Adipose tissue (tissue), 3 donors: Measurements from ENCODE around the gene MYOD1. TPM values are rescaled to one million over a fixed set of nuclear protein-coding genes. Genes with fewer than 3 reads are reported as not detected.

ENCODE experiments used
- H3K27ac ChIP-seq: one replicate; pipeline ENCODE4 v1.5.1; 2013; ENCODE audit warnings: low read depth, low read length
- WGBS, 3 donors: extraction: QIAGEN DNeasy Blood & Tissue Kit; methylation state at CpG; one replicate each; pipeline ENCODE4 v1.1.7; 2013; 5-methylcytosine and 5-hydroxymethylcytosine counted together
- polyA plus RNA-seq, 3 donors: library from polyadenylated mRNA; stranded (reverse); fragments of 200-250 nt; gene quantifications; one replicate each; pipeline ENCODE4 v1.2.3, GENCODE V29; 2013
- donor health status: healthy with polysubstance abuse.
- donor health status: Bipolar disorder and iron deficiency.
- donor health status: healthy.

The MYOD1 gene
- polyA plus RNA-seq, 3 donors, result not detected

DNA sequence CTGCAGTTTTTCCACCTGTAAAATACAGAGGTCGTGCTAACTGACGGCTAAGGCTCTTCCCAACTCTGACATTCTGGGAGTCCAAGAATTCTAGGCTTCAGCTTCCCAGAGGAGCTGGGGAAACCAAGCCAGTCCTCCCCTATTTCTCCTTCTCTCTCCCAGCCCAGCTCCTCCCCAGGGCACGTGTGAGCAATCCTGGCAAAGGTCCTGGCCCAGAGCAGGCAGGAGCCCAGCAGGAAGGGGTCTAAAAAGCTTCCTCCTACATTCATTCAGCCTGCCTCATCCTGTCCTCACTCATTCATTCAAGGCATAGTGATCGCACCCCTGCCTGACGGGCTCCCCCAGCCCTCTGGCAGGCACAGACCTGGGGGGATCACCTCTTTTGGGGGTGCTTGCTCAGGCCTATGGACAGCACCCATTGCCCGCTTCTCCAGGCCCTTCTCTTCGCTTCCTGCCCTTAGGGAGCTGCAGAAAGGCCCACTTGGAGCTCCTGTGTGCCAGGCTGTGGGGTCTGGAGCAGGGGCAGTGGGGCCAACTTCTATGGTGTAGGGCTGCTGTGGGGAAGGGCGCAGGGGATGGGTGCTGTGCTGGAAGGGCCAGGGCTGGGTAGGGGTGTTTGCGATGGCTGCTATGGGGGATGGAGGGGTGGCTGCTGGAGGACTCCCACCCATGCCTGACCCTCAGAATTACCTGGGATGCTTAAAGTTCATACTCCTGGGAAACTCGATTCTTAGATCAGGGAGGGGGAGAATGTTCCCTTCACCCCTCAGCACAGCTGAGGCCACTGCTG lies 25.0 kb downstream of the MYOD1 start:
- no peak overlapping the region for H3K27ac ChIP-seq
- WGBS, 3 donors, result 71 to 76% (median 75%) methylated on average over 10 of the region's 10 CpGs

DNA sequence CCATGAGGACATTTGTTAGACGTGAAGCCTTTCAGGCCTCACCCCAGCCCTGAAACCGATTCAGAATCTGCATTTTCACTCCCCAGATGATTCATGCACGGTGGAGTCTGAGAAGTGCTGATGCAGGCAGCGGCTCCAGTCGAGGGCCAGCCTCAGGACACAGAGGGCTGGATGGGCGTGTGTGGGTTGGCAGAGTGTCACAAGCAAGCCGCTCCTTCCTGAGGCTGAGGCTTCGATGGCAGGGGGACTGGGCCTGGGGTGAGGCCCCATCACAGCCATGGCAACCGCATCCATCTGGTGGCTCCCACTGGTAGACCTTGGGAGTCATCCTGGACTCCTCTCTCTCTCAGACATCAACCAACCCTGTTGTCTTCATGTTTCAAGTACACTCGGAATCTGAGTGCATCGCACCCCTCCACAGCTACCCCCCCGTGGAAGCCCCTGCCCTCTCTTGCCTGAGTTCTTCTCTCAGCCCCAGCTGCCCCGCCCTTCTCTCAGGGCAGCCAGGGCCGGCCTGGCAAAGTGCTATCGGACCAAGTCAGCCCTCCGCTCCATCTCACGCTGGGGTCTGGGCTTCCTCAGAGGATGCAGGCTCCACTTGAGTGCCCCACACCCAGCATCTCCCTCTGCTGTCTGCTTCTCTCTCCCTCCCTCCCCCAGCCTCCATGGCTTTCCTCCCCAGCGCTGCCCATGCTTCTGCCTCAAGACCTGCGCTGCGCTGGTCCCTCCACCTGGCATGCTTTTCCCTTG lies 25.8 kb downstream of the MYOD1 start:
- 77 to 85% (median 80%) methylated on average over 20 of the region's 20 CpGs for WGBS, 3 donors
- H3K27ac ChIP-seq, result no peak overlapping the region

DNA sequence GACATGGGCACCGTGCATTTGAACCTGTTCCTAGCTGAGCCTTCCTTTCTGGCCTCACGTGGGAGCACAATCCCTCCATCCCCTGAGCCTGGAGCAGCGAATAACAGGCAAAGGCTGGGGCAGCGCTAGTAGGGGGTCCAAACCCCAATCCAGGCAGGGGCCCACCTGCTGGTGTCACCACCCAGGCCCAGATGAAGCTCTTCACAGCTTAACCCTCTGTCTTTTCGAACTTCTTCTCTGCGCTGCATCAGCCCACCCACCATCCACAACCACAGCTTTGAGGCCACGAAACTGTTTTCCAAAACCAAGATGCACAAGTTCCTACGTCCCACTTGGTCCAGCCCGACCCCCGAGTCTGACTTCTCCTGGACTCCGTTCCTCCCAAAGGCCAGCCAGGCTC lies 26.7 kb downstream of the MYOD1 start:
- 70 to 78% (median 75%) methylated on average over 11 of the region's 11 CpGs for WGBS, 3 donors
- no peak overlapping the region for H3K27ac ChIP-seq

DNA sequence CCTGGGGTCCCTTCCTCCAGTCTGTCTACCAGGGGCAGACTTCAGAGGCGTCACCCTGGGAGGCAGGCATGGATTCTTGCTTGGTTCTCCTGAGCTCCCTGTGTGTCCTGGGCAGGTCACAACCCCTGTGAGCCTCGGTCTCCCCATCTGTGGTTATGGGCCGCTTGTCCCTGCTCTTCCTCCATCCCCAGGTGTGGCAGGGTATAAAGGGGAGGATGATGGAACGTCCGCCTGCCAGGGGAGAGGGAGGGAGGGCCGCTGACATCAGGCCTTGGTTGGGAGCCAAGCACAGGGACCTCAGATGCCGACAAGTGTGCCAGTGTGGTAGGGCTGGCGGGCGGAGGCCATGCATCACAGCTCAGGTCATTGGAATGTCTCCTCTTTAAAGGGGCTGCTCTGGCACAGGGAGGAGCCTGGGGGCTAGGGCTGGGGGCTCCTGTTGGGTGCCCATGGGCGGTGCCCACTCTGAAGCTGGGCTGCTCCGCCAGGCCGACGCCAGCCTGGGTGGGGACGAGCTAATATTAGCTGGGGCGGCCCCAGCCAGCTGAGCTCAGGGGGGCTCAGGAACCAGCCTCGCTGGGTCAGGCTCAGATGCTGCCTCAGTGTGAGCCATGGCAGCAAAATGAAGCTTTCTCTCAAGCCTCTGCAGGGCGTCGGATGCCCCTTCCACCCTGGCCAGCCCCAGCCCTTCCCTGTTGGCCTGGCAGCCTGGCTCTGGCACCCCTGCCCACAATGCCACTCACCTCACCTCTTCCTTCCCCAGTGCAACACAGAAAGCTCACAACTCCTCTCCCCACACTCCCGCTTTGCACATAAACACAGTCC lies 28.0 kb downstream of the MYOD1 start:
- 78 to 82% (median 81%) methylated on average over 18 to 19 of the region's 19 CpGs for WGBS, 3 donors
- no peak overlapping the region for H3K27ac ChIP-seq

DNA sequence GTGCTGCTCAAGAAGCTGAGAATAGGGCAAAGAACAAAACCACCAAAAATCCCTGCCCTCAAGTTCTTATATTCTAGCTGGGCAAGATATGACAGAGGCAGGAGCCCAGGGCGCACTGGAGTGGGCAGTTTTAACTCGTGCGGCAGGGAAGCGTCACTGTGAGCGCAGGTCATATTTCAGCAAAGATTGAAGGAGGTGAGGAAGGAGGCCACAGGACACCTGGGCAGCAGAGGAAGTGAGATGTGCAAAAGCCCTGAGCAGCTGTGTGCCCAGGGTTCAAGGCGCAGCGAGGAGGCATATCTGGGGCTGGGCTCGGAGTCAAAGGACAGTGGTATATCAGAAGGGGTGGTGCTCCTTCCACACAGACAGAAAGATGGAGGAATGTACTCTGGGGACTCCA lies 28.7 kb downstream of the MYOD1 start:
- H3K27ac ChIP-seq, result no peak overlapping the region
- WGBS, 3 donors, result 83 to 92% (median 84%) methylated on average over 8 of the region's 8 CpGs

DNA sequence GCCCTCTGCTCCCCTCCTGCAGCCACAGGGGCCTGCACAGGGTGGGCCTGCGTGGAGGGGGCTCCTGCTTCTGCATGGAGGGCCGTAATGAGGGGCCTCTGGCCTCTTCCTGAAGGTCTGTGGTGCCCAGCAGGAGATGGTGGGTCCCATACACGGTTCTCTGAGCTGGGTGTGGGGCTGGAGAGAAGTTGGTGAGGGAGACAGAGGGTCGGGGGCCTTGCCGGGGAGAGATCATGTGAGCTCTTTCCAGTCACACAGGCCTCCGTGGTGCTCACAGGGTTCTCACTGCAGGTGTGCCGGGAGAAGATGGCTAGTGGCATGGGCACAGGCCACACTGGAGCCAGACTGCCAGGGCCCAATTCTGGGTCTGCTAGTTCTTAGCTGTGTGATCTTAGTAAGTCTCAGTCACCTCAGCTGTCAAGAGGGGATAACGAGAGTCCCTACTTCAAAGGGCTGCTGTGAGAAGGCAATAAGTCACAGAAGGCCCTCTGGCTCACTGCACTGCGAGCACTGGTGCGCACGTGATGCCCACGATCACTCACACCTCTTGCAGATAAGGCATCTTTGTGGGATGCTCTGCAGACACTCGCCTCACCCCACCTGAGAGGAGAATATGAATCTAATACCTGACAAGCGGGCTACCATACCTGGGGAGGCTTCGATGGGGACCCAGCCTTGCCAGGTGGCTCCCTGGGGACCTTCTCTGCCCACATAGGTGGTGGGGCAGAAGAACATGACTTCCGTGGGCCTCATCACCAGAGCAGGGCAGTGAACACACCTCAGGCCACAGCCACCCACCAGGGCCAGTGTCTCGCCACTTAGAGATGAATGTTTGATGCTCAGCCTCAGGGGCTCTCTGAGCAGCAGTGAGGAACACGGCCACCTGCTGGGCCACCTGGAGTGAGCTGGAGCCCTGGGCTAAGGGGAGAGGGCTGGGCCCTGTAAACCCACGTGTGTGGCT lies 29.7 kb downstream of the MYOD1 start:
- 77 to 79% (median 78%) methylated on average over 19 of the region's 19 CpGs for WGBS, 3 donors

DNA sequence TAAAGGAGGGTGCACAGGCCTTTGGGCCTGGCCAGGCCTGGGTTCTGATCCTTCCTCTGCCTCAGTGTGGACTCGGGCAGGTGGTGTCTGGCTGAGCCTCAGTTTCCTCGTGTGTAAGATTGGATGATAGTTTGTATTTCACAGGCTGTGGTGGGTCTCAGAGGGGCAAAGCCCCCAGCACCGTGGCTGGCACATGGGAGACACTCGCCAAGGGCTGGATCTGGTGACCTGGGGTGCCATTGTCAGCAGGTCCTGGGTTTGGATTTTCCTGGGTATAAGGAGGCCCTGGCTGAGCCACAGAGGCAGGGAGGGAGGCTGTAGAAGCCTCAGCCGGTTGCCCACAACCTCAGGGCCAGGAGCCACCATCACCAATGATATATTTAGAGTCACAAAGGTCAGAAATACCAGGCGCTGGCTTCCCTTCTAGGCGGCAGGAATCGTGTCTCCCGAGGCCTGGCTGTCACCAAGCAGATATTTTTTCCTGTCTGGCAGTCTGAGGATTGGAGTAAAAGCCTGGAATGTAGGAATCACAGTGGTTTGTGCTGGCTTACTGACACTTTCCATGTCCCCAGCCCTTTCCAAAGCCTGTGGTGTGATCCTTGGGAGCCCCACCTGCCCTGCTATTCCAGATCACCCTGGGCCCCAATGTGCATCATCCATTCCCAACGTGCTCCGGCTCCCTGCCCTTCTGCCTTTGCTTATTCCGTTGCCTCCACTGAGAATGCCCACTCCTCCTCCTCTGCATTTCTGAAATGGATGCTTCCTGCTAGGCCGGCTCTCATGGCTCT lies 30.8 kb downstream of the MYOD1 start:
- WGBS, 3 donors, result 57 to 66% (median 61%) methylated on average over 13 of the region's 13 CpGs
- H3K27ac ChIP-seq, result no peak overlapping the region

More for the DNA sequence above, 29.7 kb downstream of the MYOD1 start:
- H3K27ac ChIP-seq, result no peak overlapping the region

DNA sequence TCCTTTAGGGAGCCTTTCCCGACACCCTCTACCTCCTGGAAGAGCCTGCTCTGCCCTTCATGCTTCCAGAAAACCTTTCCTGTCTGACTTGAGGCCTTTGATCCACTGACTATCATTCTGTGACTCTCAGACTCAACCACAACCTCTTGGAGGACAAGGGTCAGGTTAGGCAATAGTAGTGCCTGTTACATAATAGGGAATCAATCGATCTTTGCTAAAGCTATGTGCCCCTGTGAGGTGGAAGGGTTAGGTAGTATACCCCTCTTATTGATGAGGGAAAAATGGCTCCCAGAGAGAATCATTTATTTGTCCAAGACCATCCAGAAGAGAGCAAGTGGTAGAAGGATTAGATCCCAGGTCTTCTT lies 31.4 kb downstream of the MYOD1 start:
- 38 to 60% (median 46%) methylated on average over 2 of the region's 2 CpGs for WGBS, 3 donors
- no peak overlapping the region for H3K27ac ChIP-seq

DNA sequence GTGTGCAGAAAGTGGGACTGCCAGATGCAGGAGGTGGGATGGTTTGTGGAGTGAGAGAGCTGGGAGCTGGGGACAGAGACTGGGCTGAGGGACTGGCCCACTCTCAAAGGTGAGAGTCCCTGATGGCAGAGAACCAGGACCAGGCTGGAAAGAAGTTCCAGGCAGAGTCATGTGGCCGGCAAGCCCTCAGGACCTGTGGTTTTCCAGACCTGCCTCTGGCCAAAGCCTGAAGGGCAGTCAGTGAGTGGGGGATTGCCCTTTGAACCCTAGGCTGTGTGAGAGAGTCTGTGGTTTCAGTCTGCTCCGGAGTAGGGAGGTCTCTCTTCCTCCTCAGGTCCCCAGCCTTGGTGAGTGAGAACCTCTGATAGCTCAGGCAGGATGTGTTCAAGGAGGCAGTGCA lies 32.2 kb downstream of the MYOD1 start:
- H3K27ac ChIP-seq, result no peak overlapping the region
- 46 to 67% (median 54%) methylated on average over 2 of the region's 2 CpGs for WGBS, 3 donors

DNA sequence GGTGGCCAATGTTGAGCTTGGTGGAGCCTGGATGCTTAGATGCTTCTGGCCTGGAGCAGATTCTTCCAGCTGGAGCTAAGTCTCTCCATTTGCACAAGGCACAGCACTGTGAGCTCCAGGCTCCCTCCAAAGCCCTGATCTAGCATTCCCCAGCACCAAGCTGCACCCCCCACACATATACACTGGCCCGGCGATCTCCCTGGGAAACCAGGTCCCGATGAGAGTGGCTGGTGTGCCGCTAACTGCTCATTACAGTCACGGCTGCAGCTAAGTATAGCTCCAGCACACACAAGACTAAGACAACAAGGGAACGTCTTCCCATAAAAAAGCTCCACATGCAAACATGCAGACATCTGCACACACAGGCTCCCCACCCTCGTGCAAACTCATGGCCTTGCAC lies 32.8 kb downstream of the MYOD1 start:
- WGBS, 3 donors, result 45 to 82% (median 78%) methylated on average over 7 of the region's 7 CpGs

DNA sequence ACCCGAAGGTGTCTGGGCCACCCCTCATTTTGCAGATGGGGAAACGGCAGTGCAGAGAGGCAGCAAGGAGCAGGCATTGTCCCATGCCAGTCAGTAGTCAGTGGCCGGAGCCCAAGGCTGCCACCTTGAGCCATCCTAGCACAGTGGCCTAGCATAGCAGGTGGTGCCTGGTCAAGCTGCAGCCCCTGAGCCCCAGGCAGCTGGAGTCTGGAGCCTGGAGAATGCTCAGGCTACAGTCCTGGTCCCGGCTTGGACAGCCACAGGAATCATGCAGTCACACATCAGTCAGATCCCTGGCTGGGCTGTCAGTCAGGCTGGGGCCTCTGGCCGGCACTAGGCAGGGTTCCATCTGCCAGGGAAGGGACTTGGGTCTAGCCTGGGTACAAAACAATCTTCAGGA lies 33.8 kb downstream of the MYOD1 start:
- no peak overlapping the region for H3K27ac ChIP-seq
- WGBS, 3 donors, result 61 to 77% (median 63%) methylated on average over 5 of the region's 5 CpGs

More for the DNA sequence above, 32.8 kb downstream of the MYOD1 start:
- H3K27ac ChIP-seq, result no peak overlapping the region

DNA sequence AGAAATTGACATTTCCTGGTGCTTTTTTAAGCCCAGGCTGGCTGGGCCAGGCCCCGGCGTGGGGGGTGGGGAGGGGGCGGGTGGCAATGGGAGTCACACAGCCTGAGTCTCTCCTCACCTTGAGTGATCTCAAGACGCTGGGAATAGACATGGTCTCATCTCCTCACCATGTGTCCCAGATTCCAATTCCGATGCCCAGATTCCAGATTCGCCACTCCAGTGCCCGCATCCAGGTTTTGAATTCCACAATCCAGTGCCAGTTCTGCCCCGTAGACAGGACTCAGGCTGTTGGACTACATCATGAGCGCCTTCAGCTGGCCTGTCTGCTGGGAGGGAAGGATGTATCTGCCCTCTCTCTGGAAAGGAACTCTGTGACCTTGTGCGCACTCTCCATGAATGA lies 34.3 kb downstream of the MYOD1 start:
- H3K27ac ChIP-seq, result no peak overlapping the region
- WGBS, 3 donors, result 73 to 88% (median 82%) methylated on average over 10 of the region's 10 CpGs

DNA sequence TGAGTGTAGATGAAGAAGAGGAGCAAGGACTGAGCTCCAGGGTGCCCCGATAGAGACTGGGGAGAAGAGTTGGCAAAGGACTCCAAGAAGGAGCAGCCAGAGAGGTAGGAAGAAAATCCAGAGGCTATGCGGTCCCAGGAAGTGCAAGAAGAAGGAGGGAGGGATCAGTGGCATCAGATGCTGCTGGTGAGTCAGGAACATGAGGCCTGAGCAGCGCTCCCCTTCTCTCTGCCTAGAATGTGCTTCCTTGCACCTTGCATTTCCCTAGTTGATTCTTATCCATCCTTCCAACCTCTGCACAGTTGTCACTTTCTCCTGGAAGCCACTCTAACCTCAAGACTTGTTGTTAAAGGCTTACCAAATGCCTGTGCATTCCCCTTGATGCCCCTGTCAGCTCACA lies 36.5 kb downstream of the MYOD1 start:
- WGBS, 3 donors, result 59 to 81% (median 79%) methylated on average over 3 of the region's 3 CpGs
- H3K27ac ChIP-seq, result no peak overlapping the region

DNA sequence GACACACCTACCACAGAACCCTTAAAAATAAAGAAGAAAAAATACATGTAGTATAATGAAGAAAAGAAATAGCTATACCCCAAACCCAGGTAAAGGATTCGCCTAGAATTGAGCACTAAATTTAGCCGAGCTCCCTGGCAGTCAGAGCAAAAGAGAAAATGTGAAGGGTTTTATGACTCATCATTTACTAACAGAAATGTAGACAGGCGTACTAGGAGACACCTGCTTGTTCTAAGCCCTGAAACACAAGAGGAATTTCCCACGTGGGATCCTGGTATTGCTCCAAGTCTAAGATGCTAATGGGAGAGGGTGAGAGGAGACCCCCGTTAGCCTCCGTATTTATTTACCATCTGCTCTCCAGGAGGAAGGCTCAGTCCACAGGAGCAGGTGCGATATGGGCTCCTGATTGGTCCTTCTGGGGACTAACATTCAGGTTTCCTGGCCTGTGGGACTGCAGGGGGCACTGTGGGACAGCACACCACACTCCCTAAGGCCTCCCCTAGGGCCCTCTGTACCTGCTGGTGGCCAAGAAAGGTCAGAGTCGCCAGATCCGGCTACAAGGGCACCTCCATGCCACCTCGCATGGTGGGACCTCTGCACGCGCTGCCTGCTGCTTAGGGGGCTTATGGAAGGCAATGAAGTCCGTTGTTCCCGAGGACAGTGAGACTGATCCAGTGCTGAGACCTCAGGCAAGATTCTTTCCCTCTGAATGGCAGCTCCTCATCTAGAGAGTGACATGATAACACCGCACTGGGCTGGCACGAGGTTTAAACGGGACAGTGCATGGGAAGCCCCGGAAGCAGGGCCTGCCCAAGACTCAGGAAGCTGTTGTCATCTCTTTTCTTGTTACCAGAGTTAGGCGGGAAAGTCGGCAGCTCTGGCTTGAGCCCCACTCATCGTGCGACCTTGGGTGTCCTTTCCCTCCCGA lies 41.0 kb downstream of the MYOD1 start:
- H3K27ac ChIP-seq, result no peak overlapping the region
- 50 to 60% (median 56%) methylated on average over 23 of the region's 23 CpGs for WGBS, 3 donors

DNA sequence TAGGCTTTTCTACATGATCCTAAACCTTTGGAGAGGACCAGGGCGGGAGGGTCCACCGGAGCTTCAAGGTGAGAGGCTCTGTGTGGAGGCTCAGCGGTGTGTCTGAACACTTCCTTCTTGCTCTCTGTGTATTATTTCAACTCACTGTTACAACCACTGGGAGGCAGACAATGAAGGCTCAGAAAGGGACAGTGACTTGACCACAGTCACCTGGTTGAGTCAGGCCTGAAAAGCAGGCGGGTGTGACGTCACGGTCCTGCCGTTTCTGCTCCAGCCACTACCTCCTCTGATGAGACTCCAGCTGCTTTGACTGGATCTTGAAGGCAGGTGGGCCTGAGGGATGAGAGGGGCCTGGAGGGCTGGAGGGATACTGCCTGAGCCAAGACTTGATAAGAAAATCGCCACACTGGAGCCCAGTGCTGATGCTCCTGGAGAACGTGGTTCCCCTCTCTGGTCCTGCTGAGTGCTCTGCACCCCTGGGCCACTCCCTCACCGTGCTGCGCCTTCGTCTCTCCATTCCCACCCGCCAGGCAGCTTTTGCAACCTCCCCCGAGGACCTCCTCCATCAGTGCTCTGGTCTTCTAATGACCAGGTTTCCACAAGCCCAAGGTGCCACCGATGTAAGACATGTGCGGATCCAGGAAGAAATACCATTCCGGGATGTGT lies 43.1 kb downstream of the MYOD1 start:
- WGBS, 3 donors, result 85 to 88% (median 86%) methylated on average over 17 of the region's 17 CpGs
- H3K27ac ChIP-seq, result no peak overlapping the region

DNA sequence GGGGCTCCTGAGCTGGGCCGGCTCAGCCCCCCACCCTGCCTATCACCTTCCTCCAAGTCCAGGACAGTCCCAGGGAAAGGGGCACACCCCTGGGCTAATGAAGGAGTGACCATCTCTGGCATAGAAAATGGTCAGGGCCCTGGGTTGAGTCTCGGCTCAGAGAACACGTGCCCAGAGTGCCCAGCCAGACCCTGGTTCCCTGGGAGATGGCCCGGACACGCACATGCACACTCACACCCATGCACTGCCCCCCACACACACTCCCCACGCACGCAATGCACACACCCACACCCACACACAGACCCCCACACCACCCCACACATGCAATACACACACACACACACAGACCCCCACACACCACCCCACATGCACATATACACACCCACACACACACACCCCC lies 43.9 kb downstream of the MYOD1 start:
- 74 to 93% (median 83%) methylated on average over 7 of the region's 7 CpGs for WGBS, 3 donors
- H3K27ac ChIP-seq, result no peak overlapping the region
